ENCODE measurements around the gene GORASP2.

The GORASP2 gene

DNA sequence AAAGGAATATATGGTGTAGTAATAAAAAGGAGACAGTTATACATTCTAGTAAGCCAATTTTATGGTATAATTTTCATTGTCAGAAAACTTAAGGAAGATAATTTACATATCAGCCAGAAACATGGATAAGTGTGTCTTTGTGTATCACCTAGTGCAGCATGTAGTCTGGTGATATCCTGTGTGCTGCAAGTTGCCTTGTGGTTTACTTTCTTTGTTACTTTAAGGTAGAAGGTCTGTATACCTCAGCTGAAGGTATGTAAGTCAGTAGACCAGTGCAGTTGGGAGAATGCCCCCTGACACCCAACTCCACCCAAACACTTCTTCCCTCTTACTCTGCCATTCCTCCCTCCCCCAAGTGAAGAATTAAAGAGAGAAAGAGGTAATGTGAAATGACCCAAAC, 11.0 kb downstream of the GORASP2 start:
- no peak overlapping the region for H3K4me3 ChIP-seq (ENCODE audit: control insufficient read depth, low read depth, low read length)
- DNase-seq (ENCODE audit: low read depth): no peak
- TF ChIP-seq, protein P1, sequence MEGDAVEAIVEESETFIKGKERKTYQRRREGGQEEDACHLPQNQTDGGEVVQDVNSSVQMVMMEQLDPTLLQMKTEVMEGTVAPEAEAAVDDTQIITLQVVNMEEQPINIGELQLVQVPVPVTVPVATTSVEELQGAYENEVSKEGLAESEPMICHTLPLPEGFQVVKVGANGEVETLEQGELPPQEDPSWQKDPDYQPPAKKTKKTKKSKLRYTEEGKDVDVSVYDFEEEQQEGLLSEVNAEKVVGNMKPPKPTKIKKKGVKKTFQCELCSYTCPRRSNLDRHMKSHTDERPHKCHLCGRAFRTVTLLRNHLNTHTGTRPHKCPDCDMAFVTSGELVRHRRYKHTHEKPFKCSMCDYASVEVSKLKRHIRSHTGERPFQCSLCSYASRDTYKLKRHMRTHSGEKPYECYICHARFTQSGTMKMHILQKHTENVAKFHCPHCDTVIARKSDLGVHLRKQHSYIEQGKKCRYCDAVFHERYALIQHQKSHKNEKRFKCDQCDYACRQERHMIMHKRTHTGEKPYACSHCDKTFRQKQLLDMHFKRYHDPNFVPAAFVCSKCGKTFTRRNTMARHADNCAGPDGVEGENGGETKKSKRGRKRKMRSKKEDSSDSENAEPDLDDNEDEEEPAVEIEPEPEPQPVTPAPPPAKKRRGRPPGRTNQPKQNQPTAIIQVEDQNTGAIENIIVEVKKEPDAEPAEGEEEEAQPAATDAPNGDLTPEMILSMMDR (IDR thresholded peaks at IDR 0.05; ENCODE audit: control insufficient read depth, insufficient read depth, low read depth, low read length, missing control alignments): no peak

DNA sequence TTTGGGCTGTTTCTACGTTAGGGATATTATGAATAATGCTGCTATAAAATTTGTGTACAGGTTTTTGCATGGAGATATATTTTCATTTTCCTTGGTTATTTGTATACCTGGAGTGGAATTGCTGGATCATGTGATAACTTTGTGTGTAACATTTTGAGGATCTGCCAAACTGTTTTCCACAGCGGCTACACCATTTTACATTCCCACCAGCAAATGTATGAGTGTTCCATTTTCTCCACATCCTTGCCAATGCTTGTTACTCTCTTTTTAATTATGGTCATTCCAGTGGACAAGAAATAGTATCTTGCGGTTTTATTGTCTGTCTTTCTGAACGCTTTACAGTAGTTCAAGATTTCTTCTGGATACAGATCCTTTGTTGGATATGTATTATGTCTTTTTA, 13.6 kb downstream of the GORASP2 start:
- peak; percentile 27 for DNase-seq (ENCODE audit: low read depth)
- TF ChIP-seq, protein P1 (IDR thresholded peaks at IDR 0.05; ENCODE audit: control insufficient read depth, insufficient read depth, low read depth, low read length, missing control alignments): no peak
- no peak overlapping the region for H3K4me3 ChIP-seq (ENCODE audit: control insufficient read depth, low read depth, low read length)

- TF ChIP-seq, protein P1 (IDR thresholded peaks at IDR 0.05; ENCODE audit: control insufficient read depth, insufficient read depth, low read depth, low read length, missing control alignments): no peak
- peak; percentile 37 for DNase-seq (ENCODE audit: low read depth)
Measured at GRCh38 chr2:170943041-170943440, 14.0 kb downstream of the GORASP2 start.

DNA sequence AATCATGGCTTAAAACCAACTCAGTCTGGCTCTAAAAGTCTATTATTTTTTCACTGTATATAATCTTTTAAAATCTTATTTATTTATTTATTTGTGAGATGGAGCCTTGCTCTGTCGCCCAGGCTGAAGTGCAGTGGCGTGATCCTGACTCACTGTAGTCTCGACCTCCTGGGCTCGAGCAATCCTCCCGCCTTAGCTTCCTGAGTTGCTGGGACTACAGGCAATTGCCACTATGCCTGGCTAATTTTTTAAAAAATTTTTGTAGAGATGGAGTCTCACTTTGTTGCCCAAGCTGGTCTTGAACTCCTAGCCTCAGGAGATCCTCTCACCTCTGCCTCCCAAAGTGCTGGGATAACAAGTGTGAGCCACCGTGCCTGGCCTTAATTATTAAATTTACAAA, 14.5 kb downstream of the GORASP2 start:
- DNase-seq (ENCODE audit: low read depth): no peak
- TF ChIP-seq, protein P1 (IDR thresholded peaks at IDR 0.05; ENCODE audit: control insufficient read depth, insufficient read depth, low read depth, low read length, missing control alignments): no peak

More at GRCh38 chr2:170943041-170943440, 14.0 kb downstream of the GORASP2 start:
- H3K4me3 ChIP-seq (ENCODE audit: control insufficient read depth, low read depth, low read length): no peak overlapping the region

GRCh38 chr2:170944545-170944944, 15.5 kb downstream of the GORASP2 start:
- no peak for DNase-seq (ENCODE audit: low read depth)
- TF ChIP-seq, protein P1 (IDR thresholded peaks at IDR 0.05; ENCODE audit: control insufficient read depth, insufficient read depth, low read depth, low read length, missing control alignments): no peak

More for the DNA sequence above, 14.5 kb downstream of the GORASP2 start:
- H3K4me3 ChIP-seq (ENCODE audit: control insufficient read depth, low read depth, low read length): no peak overlapping the region

GRCh38 chr2:170949415-170949814, 20.4 kb downstream of the GORASP2 start:
- no peak overlapping the region for H3K4me3 ChIP-seq (ENCODE audit: control insufficient read depth, low read depth, low read length)
- TF ChIP-seq, protein P1 (IDR thresholded peaks at IDR 0.05; ENCODE audit: control insufficient read depth, insufficient read depth, low read depth, low read length, missing control alignments): no peak
- DNase-seq (ENCODE audit: low read depth): no peak

More at GRCh38 chr2:170944545-170944944, 15.5 kb downstream of the GORASP2 start:
- no peak overlapping the region for H3K4me3 ChIP-seq (ENCODE audit: control insufficient read depth, low read depth, low read length)
